NCI-H526 (cell line): ENCODE results near the gene NANOG.
"Not testable (repeated sequence)": the region's sequence is repeated elsewhere in the genome, so short reads cannot be mapped to it uniquely, and the experiment has no call there.

ENCODE experiments used
- DNase-seq, 2 experiments: peaks; one replicate each; lab custom pipeline; 2025; lab: John Stamatoyannopoulos, UW

The NANOG gene

DNA sequence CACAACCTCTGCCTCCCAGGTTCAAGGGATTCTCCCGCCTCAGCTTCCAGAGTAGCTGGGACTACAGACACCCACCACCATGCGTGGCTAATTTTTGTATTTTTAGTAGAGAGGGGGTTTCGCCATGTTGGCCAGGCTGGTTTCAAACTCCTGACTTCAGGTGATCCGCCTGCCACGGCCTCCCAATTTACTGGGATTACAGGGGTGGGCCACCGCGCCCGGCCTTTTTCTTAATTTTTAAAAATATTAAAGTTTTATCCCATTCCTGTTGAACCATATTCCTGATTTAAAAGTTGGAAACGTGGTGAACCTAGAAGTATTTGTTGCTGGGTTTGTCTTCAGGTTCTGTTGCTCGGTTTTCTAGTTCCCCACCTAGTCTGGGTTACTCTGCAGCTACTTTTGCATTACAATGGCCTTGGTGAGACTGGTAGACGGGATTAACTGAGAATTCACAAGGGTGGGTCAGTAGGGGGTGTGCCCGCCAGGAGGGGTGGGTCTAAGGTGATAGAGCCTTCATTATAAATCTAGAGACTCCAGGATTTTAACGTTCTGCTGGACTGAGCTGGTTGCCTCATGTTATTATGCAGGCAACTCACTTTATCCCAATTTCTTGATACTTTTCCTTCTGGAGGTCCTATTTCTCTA, at the start of gene NANOG:
Gene NANOG, plus strand, starts transcription at position 519 of the 645 bp plus-strand sequence. CDS start 213 bp downstream, outside the sequence.
- DNase-seq, result not testable (repeated sequence)

- DNase-seq, result no peak
Observed at GRCh38 chr12:7747246-7747645, 42.0 kb upstream of the NANOG start, which contains the start of gene CLEC4C. CLEC4C (minus strand) TSS chr12:7747375; CDS start chr12:7747348, 27 bp downstream.

DNA sequence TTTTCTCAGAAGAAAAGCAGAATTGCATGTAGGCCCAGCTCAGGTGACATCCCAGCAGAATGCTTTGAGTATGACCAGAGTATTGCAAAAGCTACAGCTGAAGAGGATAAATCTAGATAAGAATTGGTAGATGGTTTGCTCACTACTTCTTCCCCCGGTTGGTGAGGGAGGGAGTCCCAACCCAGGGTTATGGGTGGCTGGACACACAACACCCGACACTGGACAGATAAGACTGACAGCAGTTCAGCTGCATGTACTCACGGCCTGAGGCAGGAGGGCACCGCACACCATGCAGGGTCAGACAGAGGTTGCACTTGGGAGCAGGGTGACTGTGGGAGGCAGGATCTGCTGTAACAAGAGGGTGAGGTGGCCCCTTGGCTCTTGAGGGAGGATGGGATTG, 40.4 kb upstream of the NANOG start:
- no peak for DNase-seq

DNA sequence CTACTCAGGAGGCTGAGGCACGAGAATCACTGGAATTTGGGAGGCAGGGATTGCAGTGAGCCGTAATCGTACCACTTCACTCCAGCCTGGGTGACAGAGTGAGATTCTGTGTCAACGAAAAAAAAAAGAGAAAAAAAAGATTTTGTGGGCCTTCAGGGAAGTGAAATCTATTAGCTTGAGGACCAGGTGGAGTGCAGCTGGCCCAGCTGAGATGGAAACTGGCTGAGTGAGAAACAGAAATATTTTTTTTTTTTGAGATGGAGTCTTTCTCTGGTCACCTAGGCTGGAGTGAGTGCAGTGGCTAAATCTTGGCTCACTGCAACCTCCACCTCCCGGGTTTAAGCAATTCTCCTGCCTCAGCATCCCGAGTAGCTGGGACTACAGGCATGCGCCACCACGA, 39.8 kb upstream of the NANOG start:
- no peak for DNase-seq

GRCh38 chr12:7750350-7750749, 38.9 kb upstream of the NANOG start:
- DNase-seq, result no peak

DNA sequence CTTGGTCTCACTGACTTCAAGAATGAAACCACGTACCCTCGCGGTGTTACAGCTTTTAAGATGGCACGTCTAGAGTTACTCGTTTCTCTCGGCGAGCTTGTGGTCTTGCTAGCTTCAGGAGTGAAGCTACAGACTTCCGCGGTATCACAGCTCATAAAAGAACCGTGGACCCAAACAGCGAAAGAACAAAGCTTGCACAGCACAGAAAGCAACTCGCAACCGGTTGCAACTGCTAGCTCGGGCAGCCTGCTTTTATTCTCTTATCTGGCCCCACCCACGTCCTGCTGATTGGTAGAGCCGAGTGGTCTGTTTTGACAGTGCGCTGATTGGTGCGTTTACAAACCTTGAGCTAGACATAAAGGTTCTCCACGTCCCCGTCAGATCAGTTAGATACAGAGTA, 37.8 kb upstream of the NANOG start:
- DNase-seq, result no peak

GRCh38 chr12:7751941-7752922, 37.0 kb upstream of the NANOG start:
- not testable (repeated sequence) for DNase-seq

DNA sequence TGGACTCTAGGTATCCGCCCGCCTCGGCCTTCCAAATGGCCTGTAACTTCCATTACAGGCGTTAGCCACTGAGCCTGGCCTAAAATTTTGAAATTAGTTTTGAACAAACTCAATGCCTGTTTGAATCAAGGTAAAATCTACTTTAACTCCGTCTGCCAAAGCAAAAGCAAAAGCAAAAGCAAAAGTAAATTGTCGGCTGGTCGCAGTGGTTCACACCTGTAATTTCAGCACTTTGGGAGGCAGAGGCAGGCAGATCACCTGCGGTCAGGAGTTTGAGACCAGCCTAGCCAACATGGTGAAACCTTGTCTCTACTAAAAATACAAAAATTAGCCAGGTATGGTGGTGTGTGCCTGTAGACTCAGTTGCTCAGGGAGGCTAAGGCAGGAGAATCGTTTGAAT, 33.5 kb upstream of the NANOG start:
- not testable (repeated sequence) for DNase-seq

GRCh38 chr12:7756993-7757392, 32.2 kb upstream of the NANOG start:
- no peak for DNase-seq

DNA sequence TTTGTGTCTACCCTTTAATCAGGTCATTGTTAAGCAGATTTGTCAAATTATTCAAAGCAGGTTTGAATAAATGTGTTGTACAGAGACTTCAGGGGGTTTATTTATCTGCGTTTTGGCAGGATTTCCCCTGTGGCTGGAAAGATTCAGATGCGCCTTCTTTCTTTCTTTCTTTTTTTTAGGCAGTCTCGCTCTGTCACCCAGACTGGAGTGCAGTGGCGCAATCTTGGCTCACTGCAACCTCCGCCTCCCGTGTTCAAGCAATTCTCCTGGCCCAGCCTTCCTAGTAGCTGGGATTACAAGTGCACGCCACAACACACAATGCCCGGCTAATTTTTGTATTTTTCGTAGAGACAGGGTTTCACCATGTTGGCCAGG, 30.4 kb upstream of the NANOG start:
- no peak for DNase-seq

GRCh38 chr12:7769999-7770398, 19.2 kb upstream of the NANOG start:
- no peak for DNase-seq

GRCh38 chr12:7781274-7781673, 7.9 kb upstream of the NANOG start:
- DNase-seq, result no peak

DNA sequence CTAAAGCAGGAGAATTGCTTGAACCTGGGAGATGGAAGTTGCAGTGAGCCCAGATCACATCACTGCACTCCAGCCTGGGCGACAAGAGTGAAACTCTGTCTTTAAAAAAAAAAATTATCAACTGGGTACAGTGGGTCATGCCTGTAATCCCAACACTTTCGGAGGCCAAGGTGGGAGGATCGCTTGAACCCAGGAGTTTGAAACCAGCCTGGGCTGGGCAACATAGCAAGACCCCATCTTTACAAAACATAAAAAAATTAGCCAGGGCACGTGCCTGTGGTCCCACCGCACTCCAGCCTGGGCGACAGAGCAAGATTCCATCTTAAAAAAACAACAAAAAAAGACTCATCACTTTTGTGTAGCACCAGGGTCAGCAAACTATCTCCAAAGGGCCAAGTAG, 7.1 kb upstream of the NANOG start:
- DNase-seq, result no peak

GRCh38 chr12:7783433-7783832, 5.8 kb upstream of the NANOG start:
- DNase-seq, result not testable (repeated sequence)

- no peak for DNase-seq
Observed at GRCh38 chr12:7784701-7785100, 4.5 kb upstream of the NANOG start.

- no peak for DNase-seq
Observed at GRCh38 chr12:7787574-7788293, 1.5 kb upstream of the NANOG start.

DNA sequence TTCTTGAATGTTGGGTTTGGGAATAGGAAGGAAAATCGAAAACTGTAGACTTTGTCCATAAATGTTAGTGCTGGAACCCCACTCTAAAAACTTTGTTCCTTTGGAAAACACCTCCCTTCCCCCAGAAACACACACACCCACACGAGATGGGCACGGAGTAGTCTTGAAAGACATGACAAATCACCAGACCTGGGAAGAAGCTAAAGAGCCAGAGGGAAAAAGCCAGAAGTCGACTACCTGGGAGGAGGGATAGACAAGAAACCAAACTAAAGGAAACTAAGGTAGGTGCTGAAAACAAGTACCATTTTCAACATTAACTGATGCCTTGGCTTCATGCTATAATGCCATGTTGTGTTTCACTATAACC, 925 bp upstream of the NANOG start:
- DNase-seq, result no peak

GRCh38 chr12:7793211-7793610, 4.0 kb downstream of the NANOG start:
- DNase-seq, result no peak

- not testable (repeated sequence) for DNase-seq
Observed at GRCh38 chr12:7797269-7797668, 8.1 kb downstream of the NANOG start.

GRCh38 chr12:7797698-7798398, 8.6 kb downstream of the NANOG start:
- DNase-seq, result no peak

DNA sequence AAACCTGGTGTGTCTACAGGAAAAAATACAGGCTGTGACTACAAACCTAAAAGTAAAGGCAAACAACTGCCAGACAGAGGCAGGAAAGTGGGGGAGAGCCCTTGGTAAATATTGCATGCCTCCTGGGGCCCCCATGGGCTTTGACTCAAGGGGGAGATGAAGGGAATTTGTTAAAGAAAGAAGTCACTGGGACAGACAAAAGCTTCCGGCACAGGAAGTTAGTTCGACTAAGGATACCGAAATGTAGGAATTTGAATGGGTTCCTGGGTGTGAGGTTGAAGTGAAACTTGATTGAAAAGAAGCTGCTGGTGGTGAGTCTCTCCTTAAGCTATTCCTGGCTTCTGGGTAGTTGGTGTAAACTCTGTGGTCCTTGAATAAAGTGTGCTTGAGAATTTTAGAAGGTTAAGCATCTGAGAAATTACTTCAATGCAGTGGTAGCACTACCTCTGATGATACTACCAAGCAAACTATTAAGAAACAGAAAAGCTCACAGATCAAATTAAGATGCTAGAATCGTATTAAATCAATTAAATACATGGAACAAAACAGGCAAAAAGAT, 9.6 kb downstream of the NANOG start:
- not testable (repeated sequence) for DNase-seq

GRCh38 chr12:7801460-7801859, 12.3 kb downstream of the NANOG start:
- DNase-seq, result no peak
